ENCODE measurements around the gene COL5A2. TPM values are rescaled to one million over a fixed set of nuclear protein-coding genes. Genes with fewer than 3 reads are reported as not detected.

COL5A2 gene
- total and polyA plus RNA-seq, 4 donors = 3.2 to 83.5 (median 9.1) TPM

GRCh38 chr2:189217051-189217450 is 37.5 kb upstream of the COL5A2 start:
- H3K9ac ChIP-seq (ENCODE audit: low read depth in 1 of 2, low read length in 2 of 2) = no peak overlapping the region
- no peak overlapping the region for H3K27ac ChIP-seq (ENCODE audit: low read depth in 1 of 2, low read length in 2 of 2)
- no peak for DNase-seq (ENCODE audit: low spot score)
- H3K4me3 ChIP-seq (ENCODE audit: low read depth in 1 of 3, low read length in 3 of 3) = no peak overlapping the region
- H3K27me3 ChIP-seq (ENCODE audit: control insufficient read depth in 4 of 4, insufficient read depth in 4 of 4, low read length in 3 of 4) = no peaks in the 10 kb centered on the region
- no peak for TF ChIP-seq HNF4G (IDR thresholded peaks at IDR 0.05)
- TF ChIP-seq RAD21 (IDR thresholded peaks at IDR 0.05) = no peak
- TF ChIP-seq HNF4A (conservative IDR thresholded peaks at IDR 0.05) = no peak
- no peak for TF ChIP-seq ZBTB33 (IDR thresholded peaks at IDR 0.05)
- no peak for TF ChIP-seq CTCF (IDR thresholded peaks at IDR 0.05; ENCODE audit: low read depth, low read length, missing input control)
- no peak for TF ChIP-seq SP1 (IDR thresholded peaks at IDR 0.05)
- H3K36me3 ChIP-seq (ENCODE audit: control insufficient read depth in 4 of 4, insufficient read depth in 3 of 4, low read depth in 1 of 4, low read length in 3 of 4) = no peaks in the 10 kb centered on the region
- no peaks in the 10 kb centered on the region for H3K9me3 ChIP-seq (ENCODE audit: control insufficient read depth in 4 of 4, low read length in 3 of 4)
- H3K4me1 ChIP-seq (ENCODE audit: control insufficient read depth in 4 of 4, insufficient read depth in 4 of 4, low read length in 3 of 4) = no peaks in the 10 kb centered on the region
- 83% methylated on average over 3 of the region's 3 CpGs for whole genome bisulfite sequencing

GRCh38 chr2:189214484-189214883 is 34.9 kb upstream of the COL5A2 start:
- no peak overlapping the region for H3K27ac ChIP-seq (ENCODE audit: low read depth in 1 of 2, low read length in 2 of 2)
- H3K27me3 ChIP-seq (ENCODE audit: control insufficient read depth in 4 of 4, insufficient read depth in 4 of 4, low read length in 3 of 4) = no peaks in the 10 kb centered on the region
- H3K36me3 ChIP-seq (ENCODE audit: control insufficient read depth in 4 of 4, insufficient read depth in 3 of 4, low read depth in 1 of 4, low read length in 3 of 4) = no peaks in the 10 kb centered on the region
- H3K4me3 ChIP-seq (ENCODE audit: low read depth in 1 of 3, low read length in 3 of 3) = no peak overlapping the region
- H3K9me3 ChIP-seq (ENCODE audit: control insufficient read depth in 4 of 4, low read length in 3 of 4) = no peaks in the 10 kb centered on the region
- no peak overlapping the region for H3K9ac ChIP-seq (ENCODE audit: low read depth in 1 of 2, low read length in 2 of 2)
- WGBS = 95% methylated on average over 2 of the region's 2 CpGs
- H3K4me1 ChIP-seq (ENCODE audit: control insufficient read depth in 4 of 4, insufficient read depth in 4 of 4, low read length in 3 of 4) = no peaks in the 10 kb centered on the region
- DNase-seq (ENCODE audit: low spot score) = no peak
- TF ChIP-seq RAD21 (IDR thresholded peaks at IDR 0.05) (no peak), ATF3 (IDR thresholded peaks at IDR 0.05) (no peak), HNF4A (conservative IDR thresholded peaks at IDR 0.05) (no peak), FOXA2 (IDR thresholded peaks at IDR 0.05) (no peak), MAX (IDR thresholded peaks at IDR 0.05) (no peak), JUND (IDR thresholded peaks at IDR 0.05) (no peak), HNF4G (IDR thresholded peaks at IDR 0.05) (no peak), CTCF (IDR thresholded peaks at IDR 0.05; ENCODE audit: low read depth, low read length, missing input control) (no peak), RXRA (IDR thresholded peaks at IDR 0.05) (no peak), ZBTB33 (IDR thresholded peaks at IDR 0.05) (no peak), REST (IDR thresholded peaks at IDR 0.05) (no peak), GABPA (IDR thresholded peaks at IDR 0.05 in 1 of 2, conservative IDR thresholded peaks at IDR 0.05 in 1 of 2) (no peak), FOXA1 (IDR thresholded peaks at IDR 0.05) (no peak), SP1 (IDR thresholded peaks at IDR 0.05) (no peak), EGR1 (IDR thresholded peaks at IDR 0.05; ENCODE audit: low read depth in 2 of 2) (no peak), NR2F2 (IDR thresholded peaks at IDR 0.05) (no peak)
